HepG2 (cell line): ENCODE measurements around the gene LAMTOR3. TPM values are rescaled to one million over a fixed set of nuclear protein-coding genes. Genes with fewer than 3 reads are reported as not detected.
A peak's percentile ranks its signal among the peaks of the same experiment; 100 is the strongest.

Experiments
- AGO1 ChIP-seq: fragments of 200-400 bp; formaldehyde crosslinking; IDR thresholded peaks from 2 replicates; pipeline ENCODE4 v1.6.1; 2017; ENCODE audit warnings: mild to moderate bottlenecking, low read depth, low read length, moderate library complexity; ENCODE audit not compliant: poor library complexity, severe bottlenecking
- ARID2 ChIP-seq: sonication (generic); formaldehyde crosslinking; IDR thresholded peaks from 2 replicates; pipeline ENCODE4 v1.8.1; 2022; ENCODE audit warnings: mild to moderate bottlenecking, missing genetic modification reagents, borderline replicate concordance
- CBX5 ChIP-seq: sonication (generic); formaldehyde crosslinking; IDR thresholded peaks from 2 replicates; pipeline ENCODE4 v1.4.0; 2020; ENCODE audit warnings: missing genetic modification reagents, borderline replicate concordance
- DR1 ChIP-seq: sonication (generic); formaldehyde crosslinking; IDR thresholded peaks from 2 replicates; pipeline ENCODE4 v1.8.0; 2021; ENCODE audit warnings: mild to moderate bottlenecking, missing genetic modification reagents, inconsistent platforms
- GABPB1 ChIP-seq: IDR thresholded peaks from 2 replicates; pipeline ENCODE4 v1.6.1; 2016; ENCODE audit warnings: mild to moderate bottlenecking, missing genetic modification reagents, moderate library complexity, missing compliant biosample characterization
- IKZF5 ChIP-seq: IDR thresholded peaks from 2 replicates; pipeline ENCODE4 v1.6.1; 2018; ENCODE audit warnings: missing genetic modification reagents, mild to moderate bottlenecking, missing compliant biosample characterization
- JUNB ChIP-seq: sonication (generic); formaldehyde crosslinking; IDR thresholded peaks from 2 replicates; pipeline ENCODE4 v1.8.0; 2022; ENCODE audit warnings: missing genetic modification reagents, mild to moderate bottlenecking, borderline replicate concordance
- KMT2A ChIP-seq: sonication (generic); formaldehyde crosslinking; IDR thresholded peaks from 2 replicates; pipeline ENCODE4 v1.4.0; 2020; ENCODE audit warnings: missing genetic modification reagents
- MXD3 ChIP-seq: IDR thresholded peaks from 2 replicates; pipeline ENCODE4 v1.6.1; 2016; ENCODE audit warnings: mild to moderate bottlenecking, missing biosample characterization, missing genetic modification reagents
- MZF1 ChIP-seq: sonication (generic); formaldehyde crosslinking; IDR thresholded peaks from 2 replicates; pipeline ENCODE4 v1.8.1; 2023; ENCODE audit warnings: mild to moderate bottlenecking, missing genetic modification reagents, borderline replicate concordance
- NCOA1 ChIP-seq: sonication (generic); formaldehyde crosslinking; IDR thresholded peaks from 2 replicates; pipeline ENCODE4 v1.9.0; 2021; ENCODE audit warnings: missing genetic modification reagents
- NCOR1 ChIP-seq: fragments of 200-600 bp; sonication (generic); IDR thresholded peaks from 2 replicates; pipeline ENCODE4 v1.7.0; 2017; ENCODE audit warnings: antibody characterized with exemption, low read length, borderline replicate concordance
- NONO ChIP-seq, 2 experiments: fragments of 450-650 bp in 1 of 2; sonication (generic) in 1 of 2; formaldehyde crosslinking in 1 of 2; IDR thresholded peaks in 1 of 2; conservative IDR thresholded peaks in 1 of 2; 2 replicates each; pipeline versions ENCODE4 v1.6.1 to v1.8.0; 2017 to 2022; ENCODE audit warnings: mild to moderate bottlenecking in 1 of 2, missing genetic modification reagents in 1 of 2, moderate library complexity in 1 of 2
- POLR2AphosphoS2 ChIP-seq: IDR thresholded peaks from 2 replicates; pipeline ENCODE4 v1.6.1; 2011; ENCODE audit warnings: low read depth, low read length, improper control_type of control experiment
- TARDBP ChIP-seq: sonication (generic); formaldehyde crosslinking; IDR thresholded peaks from 2 replicates; pipeline ENCODE4 v1.8.0; 2022; ENCODE audit warnings: mild to moderate bottlenecking, missing genetic modification reagents
- THAP9 ChIP-seq: sonication (generic); formaldehyde crosslinking; IDR thresholded peaks from 2 replicates; pipeline ENCODE4; 2020; ENCODE audit warnings: missing genetic modification reagents, mild to moderate bottlenecking, borderline replicate concordance
- ZMYM4 ChIP-seq: sonication (generic); formaldehyde crosslinking; IDR thresholded peaks from 2 replicates; pipeline ENCODE4 v1.8.1; 2023; ENCODE audit warnings: mild to moderate bottlenecking, missing genetic modification reagents
- ZNF12 ChIP-seq: sonication (generic); formaldehyde crosslinking; IDR thresholded peaks from 2 replicates; pipeline ENCODE4 v1.5.0; 2020; ENCODE audit warnings: missing genetic modification reagents
- ZNF124 ChIP-seq: sonication (generic); formaldehyde crosslinking; IDR thresholded peaks from 2 replicates; pipeline ENCODE4 v1.4.0; 2020; ENCODE audit warnings: missing genetic modification reagents
- ZNF337 ChIP-seq: sonication (generic); formaldehyde crosslinking; IDR thresholded peaks from 2 replicates; pipeline ENCODE4 v1.5.1; 2020; ENCODE audit warnings: missing genetic modification reagents, low read depth, mild to moderate bottlenecking, borderline replicate concordance
- ZNF350 ChIP-seq: sonication (generic); formaldehyde crosslinking; IDR thresholded peaks from 2 replicates; pipeline ENCODE4 v1.4.0; 2020; ENCODE audit warnings: mild to moderate bottlenecking, low read depth, missing genetic modification reagents, borderline replicate concordance
- ZNF382 ChIP-seq: sonication (generic); formaldehyde crosslinking; IDR thresholded peaks from 2 replicates; pipeline ENCODE4 v1.5.0; 2020; ENCODE audit warnings: missing genetic modification reagents, mild to moderate bottlenecking, borderline replicate concordance
- ZNF672 ChIP-seq: sonication (generic); formaldehyde crosslinking; IDR thresholded peaks from 2 replicates; pipeline ENCODE4 v1.8.1; 2022; ENCODE audit warnings: missing genetic modification reagents
- polyA plus RNA-seq, 8 experiments: library from polyadenylated mRNA; depleted of rRNA in 3 of 8; stranded (reverse) in 7 of 8; unstranded in 1 of 8; fragments of >200 nt; fragmentation: Illumina TruSeq in 4 of 8; extraction: Trizol in 4 of 8; gene quantifications; 2 replicates each; pipeline versions ENCODE4 v1.2.1 to v1.2.3, GENCODE V29; 2011 to 2016; ENCODE audit warnings: low read depth in 4 of 8, missing spikeins in 1 of 8, mixed read lengths in 1 of 8; ENCODE audit not compliant: insufficient read depth in 1 of 8
- total RNA-seq, 5 experiments: library from RNA; depleted of rRNA; stranded (reverse); fragments of >200 nt; fragmentation: Illumina TruSeq; extraction: Trizol; gene quantifications; 2 replicates each; pipeline ENCODE4 v1.2.3, GENCODE V29; 2016; ENCODE audit warnings: low read depth in 1 of 5
- TF ChIP-seq, protein P1 (sequence below): sonication (generic); formaldehyde crosslinking; IDR thresholded peaks from 2 replicates; pipeline ENCODE4 v1.4.0; 2020; ENCODE audit warnings: missing genetic modification reagents, borderline replicate concordance

The LAMTOR3 gene
- total and polyA plus RNA-seq, 2 of the 13 experiments (the other 11 are each of a cell fraction or from before 2014, with no cell fraction given) = 47.6 to 49.1 TPM

DNA sequence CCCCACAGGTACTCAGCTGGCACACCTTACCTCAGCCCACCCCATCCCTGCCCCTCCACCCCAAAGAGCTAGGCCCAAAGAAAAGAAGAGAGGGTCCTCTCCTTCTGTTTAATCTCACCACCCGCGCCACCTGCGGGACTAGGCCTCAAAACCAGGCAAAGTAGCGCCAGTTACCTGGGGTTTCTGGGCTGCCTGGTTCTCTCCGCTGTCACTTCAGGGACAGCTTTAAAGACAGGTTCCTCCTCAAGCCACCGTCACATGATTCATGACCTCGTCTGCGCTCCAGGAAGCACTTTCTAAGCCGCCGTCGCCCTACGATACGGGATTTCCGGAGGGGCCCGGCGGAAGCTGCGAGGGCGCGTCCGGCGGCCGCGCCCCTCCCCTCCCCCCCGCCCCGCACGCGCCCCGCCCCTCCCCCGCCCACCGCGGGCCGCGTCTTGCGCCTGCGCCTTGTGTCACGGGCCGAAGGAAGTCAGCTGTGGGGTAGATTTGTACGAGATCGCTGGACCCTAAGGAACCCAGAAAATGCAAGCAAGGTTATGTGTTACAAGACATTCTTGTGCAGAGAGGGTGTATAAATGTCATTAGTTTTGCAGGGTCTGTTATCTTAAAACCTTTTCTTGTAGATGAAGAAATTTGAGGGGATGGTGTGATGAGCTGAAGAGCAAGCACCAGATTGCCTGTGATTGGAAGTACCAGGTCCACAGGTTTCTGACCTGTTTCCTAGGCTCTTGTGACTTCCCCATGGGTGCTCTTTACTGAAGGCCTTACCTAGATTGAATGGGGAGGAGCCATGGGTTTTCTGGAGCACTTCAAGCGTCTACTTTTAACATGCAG lies at the start of gene LAMTOR3 (continued):
- TF ChIP-seq ARID2 = no peak
- TF ChIP-seq THAP9 (CRISPR knock-in tag) = 0 out of 2 replicates have a peak, but pooled peaks have one; percentile 44
- no peak for TF ChIP-seq MZF1 (CRISPR knock-in tag)
- TF ChIP-seq ZNF350 (CRISPR knock-in tag) = peak; percentile 52; the same call in 1 of the 2 replicates
- peak; percentile 59 for TF ChIP-seq ZMYM4 (CRISPR knock-in tag)
- no peak; the same call in 1 of the 2 replicates for TF ChIP-seq TARDBP
- no peak for TF ChIP-seq CBX5
- TF ChIP-seq GABPB1 = peak; percentile 94
- no peak for TF ChIP-seq NCOA1 (CRISPR knock-in tag)
- TF ChIP-seq POLR2AphosphoS2 = no peak
- no peak for TF ChIP-seq DR1
- TF ChIP-seq ZNF672 (CRISPR knock-in tag) = no peak
- no peak for TF ChIP-seq ZNF124
- no peak for TF ChIP-seq ZNF337 (CRISPR knock-in tag)
- TF ChIP-seq NONO (IDR thresholded peaks at IDR 0.05) = no peak
- TF ChIP-seq NONO (CRISPR knock-in tag; conservative IDR thresholded peaks at IDR 0.05) = no peak
- TF ChIP-seq JUNB (CRISPR knock-in tag) = no peak
- no peak for TF ChIP-seq IKZF5 (CRISPR knock-in tag)
- TF ChIP-seq MXD3 = no peak
- no peak for TF ChIP-seq ZNF12
- no peak for TF ChIP-seq ZNF382 (CRISPR knock-in tag)
- no peak; the same call in 1 of the 2 replicates for TF ChIP-seq NCOR1
- TF ChIP-seq, protein P1, sequence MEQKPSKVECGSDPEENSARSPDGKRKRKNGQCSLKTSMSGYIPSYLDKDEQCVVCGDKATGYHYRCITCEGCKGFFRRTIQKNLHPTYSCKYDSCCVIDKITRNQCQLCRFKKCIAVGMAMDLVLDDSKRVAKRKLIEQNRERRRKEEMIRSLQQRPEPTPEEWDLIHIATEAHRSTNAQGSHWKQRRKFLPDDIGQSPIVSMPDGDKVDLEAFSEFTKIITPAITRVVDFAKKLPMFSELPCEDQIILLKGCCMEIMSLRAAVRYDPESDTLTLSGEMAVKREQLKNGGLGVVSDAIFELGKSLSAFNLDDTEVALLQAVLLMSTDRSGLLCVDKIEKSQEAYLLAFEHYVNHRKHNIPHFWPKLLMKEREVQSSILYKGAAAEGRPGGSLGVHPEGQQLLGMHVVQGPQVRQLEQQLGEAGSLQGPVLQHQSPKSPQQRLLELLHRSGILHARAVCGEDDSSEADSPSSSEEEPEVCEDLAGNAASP (CRISPR knock-in tag) = no peak
- TF ChIP-seq AGO1 = no peak
- peak; percentile 82 for TF ChIP-seq KMT2A (CRISPR knock-in tag)
